ENCODE results near the gene ABCD1.

GRCh38 chrX:153694687-153695270, 29.9 kb upstream of the ABCD1 start:
- TF ChIP-seq, protein P1, sequence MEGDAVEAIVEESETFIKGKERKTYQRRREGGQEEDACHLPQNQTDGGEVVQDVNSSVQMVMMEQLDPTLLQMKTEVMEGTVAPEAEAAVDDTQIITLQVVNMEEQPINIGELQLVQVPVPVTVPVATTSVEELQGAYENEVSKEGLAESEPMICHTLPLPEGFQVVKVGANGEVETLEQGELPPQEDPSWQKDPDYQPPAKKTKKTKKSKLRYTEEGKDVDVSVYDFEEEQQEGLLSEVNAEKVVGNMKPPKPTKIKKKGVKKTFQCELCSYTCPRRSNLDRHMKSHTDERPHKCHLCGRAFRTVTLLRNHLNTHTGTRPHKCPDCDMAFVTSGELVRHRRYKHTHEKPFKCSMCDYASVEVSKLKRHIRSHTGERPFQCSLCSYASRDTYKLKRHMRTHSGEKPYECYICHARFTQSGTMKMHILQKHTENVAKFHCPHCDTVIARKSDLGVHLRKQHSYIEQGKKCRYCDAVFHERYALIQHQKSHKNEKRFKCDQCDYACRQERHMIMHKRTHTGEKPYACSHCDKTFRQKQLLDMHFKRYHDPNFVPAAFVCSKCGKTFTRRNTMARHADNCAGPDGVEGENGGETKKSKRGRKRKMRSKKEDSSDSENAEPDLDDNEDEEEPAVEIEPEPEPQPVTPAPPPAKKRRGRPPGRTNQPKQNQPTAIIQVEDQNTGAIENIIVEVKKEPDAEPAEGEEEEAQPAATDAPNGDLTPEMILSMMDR (IDR thresholded peaks at IDR 0.05; ENCODE audit: poor library complexity) = no peak
- no peak for TF ChIP-seq EZH2 (IDR thresholded peaks at IDR 0.05; ENCODE audit: borderline replicate concordance)

Measured in hepatocyte (in vitro differentiated cells).